H1 (cell line): ENCODE measurements around the gene AAGAB. TPM values are rescaled to one million over a fixed set of nuclear protein-coding genes. Genes with fewer than 3 reads are reported as not detected.
A peak's percentile ranks its signal among the peaks of the same experiment; 100 is the strongest.

Experiments
- BACH1 ChIP-seq: IDR thresholded peaks from 2 replicates; pipeline ENCODE4 v1.6.1; 2012; ENCODE audit warnings: low read length, improper control_type of control experiment
- CREB1 ChIP-seq: IDR thresholded peaks from 2 replicates; pipeline ENCODE4 v1.6.1; 2012; ENCODE audit warnings: inconsistent platforms
- CTBP2 ChIP-seq: IDR thresholded peaks from 2 replicates; pipeline ENCODE4 v1.7.0; 2011; ENCODE audit warnings: borderline replicate concordance, mild to moderate bottlenecking, moderate library complexity, mixed read lengths, low read length; ENCODE audit not compliant: insufficient read depth, insufficient read length
- EZH2 ChIP-seq: fragments of 200-600 bp; sonication (generic); IDR thresholded peaks from 2 replicates; pipeline ENCODE4 v1.7.1; 2012; ENCODE audit warnings: low read depth, mild to moderate bottlenecking, moderate library complexity, low read length, inconsistent platforms; ENCODE audit not compliant: severe bottlenecking
- NANOG ChIP-seq: IDR thresholded peaks from 2 replicates; pipeline ENCODE4 v1.6.1; 2011; ENCODE audit warnings: low read length, low read depth, mild to moderate bottlenecking, inconsistent platforms; ENCODE audit not compliant: insufficient read depth, poor library complexity, severe bottlenecking
- POLR2A ChIP-seq, 2 experiments: IDR thresholded peaks; 1 replicate in 1 of 2; 2 replicates in 1 of 2; pipeline ENCODE4 v1.6.1; 2011; ENCODE audit warnings: low read depth in 2 of 2, low read length in 2 of 2, mild to moderate bottlenecking in 2 of 2; ENCODE audit errors: control extremely low read depth in 1 of 2
- POU5F1 ChIP-seq: IDR thresholded peaks from 2 replicates; pipeline ENCODE4 v1.6.1; 2011; ENCODE audit warnings: low read depth, mild to moderate bottlenecking, low read length, moderate library complexity
- RAD21 ChIP-seq, 2 experiments: IDR thresholded peaks in 1 of 2; conservative IDR thresholded peaks in 1 of 2; 2 replicates each; pipeline ENCODE4 v1.6.1; 2011; ENCODE audit warnings: low read depth in 2 of 2, low read length in 2 of 2, improper control_type of control experiment in 1 of 2, inconsistent platforms in 1 of 2, mild to moderate bottlenecking in 1 of 2, moderate library complexity in 1 of 2
- RBBP5 ChIP-seq: IDR thresholded peaks from 2 replicates; pipeline ENCODE4 v1.7.1; 2012; ENCODE audit warnings: low read depth, mild to moderate bottlenecking, inconsistent platforms, low read length, moderate library complexity, borderline replicate concordance
- SIN3A ChIP-seq, 2 experiments: IDR thresholded peaks in 1 of 2; conservative IDR thresholded peaks in 1 of 2; 2 replicates each; pipeline ENCODE4 v1.6.1; 2011 to 2012; ENCODE audit warnings: low read length in 2 of 2, improper control_type of control experiment in 1 of 2, low read depth in 1 of 2, mild to moderate bottlenecking in 1 of 2
- SIX5 ChIP-seq: IDR thresholded peaks from 2 replicates; pipeline ENCODE4 v1.6.1; 2011; ENCODE audit warnings: mild to moderate bottlenecking, low read depth, low read length
- polyA plus RNA-seq, 7 experiments: library from polyadenylated mRNA; depleted of rRNA in 3 of 7; stranded (reverse) in 5 of 7; unstranded in 2 of 7; fragments of >200 nt in 5 of 7; fragments of 200-250 nt in 2 of 7; gene quantifications; 1 replicate in 5 of 7; 2 replicates in 1 of 7; 4 replicates in 1 of 7; pipeline versions ENCODE4 v1.2.1 to v1.2.3, GENCODE V29; 2011 to 2013; ENCODE audit warnings: missing spikeins in 2 of 7, mixed read lengths in 2 of 7
- total RNA-seq: library from RNA; stranded (reverse); fragmentation: NEBNext Ultra II Directional; extraction: Animal tissue kit (Norgen Biotek cat#: 25700); gene quantifications from 2 replicates; pipeline ENCODE4 v1.2.1, GENCODE V29; 2021

The AAGAB gene
- total and polyA plus RNA-seq, 2 of the 8 experiments (the other 6 are each of a cell fraction or from before 2014, with no cell fraction given): 20.1 to 45.9 TPM

- no peak for TF ChIP-seq NANOG
- TF ChIP-seq CTBP2: no peak
- TF ChIP-seq CREB1: peak; percentile 75
- TF ChIP-seq RAD21 (IDR thresholded peaks at IDR 0.05 in 1 of 2, conservative IDR thresholded peaks at IDR 0.05 in 1 of 2; ENCODE audit: low read depth in 2 of 2, low read length in 2 of 2): no peak
- no peak for TF ChIP-seq POU5F1
- no peak for TF ChIP-seq EZH2
- peak; percentile 27; the same call in 1 of the 2 replicates for TF ChIP-seq SIX5
- TF ChIP-seq POLR2A (IDR thresholded peaks at IDR 0.05; ENCODE audit: control extremely low read depth in 1 of 2, low read depth in 2 of 2, low read length in 2 of 2): peak; percentile 12 to 80
- TF ChIP-seq SIN3A (conservative IDR thresholded peaks at IDR 0.05 in 1 of 2, IDR thresholded peaks at IDR 0.05 in 1 of 2; ENCODE audit: low read depth in 1 of 2, low read length in 2 of 2): peak; percentile 39 to 97; a peak in 2 of 4 replicates
- no peak; the same call in 1 of the 2 replicates for TF ChIP-seq BACH1
- peak; percentile 90; the same call in 1 of the 2 replicates for TF ChIP-seq RBBP5
These were observed at the start of gene AAGAB, which contains the start of gene IQCH (continued) for GRCh38 chr15:67254238-67255175.
